HG03354 (cell line): ENCODE results near the gene ATP1A3.
"Not testable (repeated sequence)": the region's sequence is repeated elsewhere in the genome, so short reads cannot be mapped to it uniquely, and the experiment has no call there.

ENCODE experiments used
- ATAC-seq: cut with Tn5 transposase; IDR thresholded peaks from one replicate; pipeline ENCODE4 v1.9.1; 2021; ENCODE audit warnings: mild to moderate bottlenecking; ENCODE audit not compliant: unreplicated experiment, poor library complexity, severe bottlenecking

The ATP1A3 gene

DNA sequence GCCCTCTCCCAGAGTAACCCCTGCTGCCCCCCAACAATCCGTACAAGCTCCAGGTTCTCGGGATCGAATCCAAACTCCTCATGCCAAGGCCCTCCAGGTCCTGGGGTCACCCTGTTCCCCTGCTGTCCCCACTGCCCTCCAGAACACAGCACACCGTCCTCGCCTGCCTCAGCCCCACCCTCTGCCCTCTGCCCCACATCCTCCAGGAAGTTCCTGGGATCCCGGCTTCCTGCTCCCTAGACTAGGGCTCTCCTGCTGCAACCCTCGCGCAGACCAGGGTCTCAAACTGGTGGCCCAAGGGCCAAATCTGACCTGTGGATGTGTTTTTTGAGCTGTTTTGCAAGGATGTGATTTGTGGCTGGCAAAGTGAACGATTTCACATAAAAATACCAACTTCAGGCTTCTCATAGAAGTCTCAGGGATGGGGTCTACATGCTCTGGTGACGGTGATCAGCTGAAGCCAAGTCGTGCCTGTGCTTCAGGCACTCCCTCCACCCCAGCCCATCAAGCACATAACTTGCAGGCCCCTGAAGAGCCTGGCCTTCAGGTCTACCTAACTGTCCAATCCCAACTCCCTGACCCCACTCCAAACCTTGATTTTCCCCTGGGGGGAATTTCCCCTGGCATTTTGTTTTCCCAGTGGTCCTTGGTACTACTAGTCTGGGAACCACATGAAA lies 36.7 kb downstream of the ATP1A3 start:
- ATAC-seq, result no peak

DNA sequence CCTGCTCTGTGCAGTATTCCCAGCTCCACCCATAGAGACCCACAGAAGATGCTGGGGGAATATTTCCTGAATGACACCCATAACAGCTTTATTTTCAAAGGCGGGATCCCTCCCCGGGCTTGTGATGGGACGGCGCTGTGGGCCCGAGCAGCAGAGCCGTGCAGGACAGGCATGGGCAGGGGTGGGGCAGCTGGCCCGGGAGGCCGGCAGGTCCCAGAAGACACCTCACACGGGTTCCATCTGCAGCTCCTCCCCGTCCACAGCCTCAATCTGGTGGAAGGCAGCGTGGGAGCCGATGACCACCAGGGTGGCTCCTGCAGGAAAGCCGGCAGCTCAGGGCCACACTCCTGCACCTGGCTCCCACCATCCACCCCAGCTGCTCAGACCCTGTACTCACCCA lies 37.4 kb downstream of the ATP1A3 start:
- no peak for ATAC-seq

DNA sequence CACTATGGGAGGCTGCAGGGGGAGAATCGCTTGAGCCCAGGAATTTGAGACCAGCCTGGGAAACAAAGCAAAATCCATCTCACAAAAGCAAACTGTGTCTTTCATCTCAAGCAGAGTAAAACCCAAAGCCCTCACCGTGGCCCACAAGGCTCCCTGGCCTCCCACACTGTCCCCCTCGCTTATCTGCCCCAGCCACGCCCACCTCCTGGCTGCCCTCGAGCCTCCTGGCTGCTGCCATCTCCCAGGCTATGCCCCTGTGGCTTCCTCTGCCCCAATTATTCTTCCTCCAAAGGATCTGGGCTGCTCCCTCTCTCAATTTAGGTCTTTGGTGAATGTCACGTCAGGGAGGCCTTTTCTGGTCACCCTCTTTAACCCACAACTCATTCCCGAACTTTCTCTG lies 38.5 kb downstream of the ATP1A3 start:
- ATAC-seq, result no peak

DNA sequence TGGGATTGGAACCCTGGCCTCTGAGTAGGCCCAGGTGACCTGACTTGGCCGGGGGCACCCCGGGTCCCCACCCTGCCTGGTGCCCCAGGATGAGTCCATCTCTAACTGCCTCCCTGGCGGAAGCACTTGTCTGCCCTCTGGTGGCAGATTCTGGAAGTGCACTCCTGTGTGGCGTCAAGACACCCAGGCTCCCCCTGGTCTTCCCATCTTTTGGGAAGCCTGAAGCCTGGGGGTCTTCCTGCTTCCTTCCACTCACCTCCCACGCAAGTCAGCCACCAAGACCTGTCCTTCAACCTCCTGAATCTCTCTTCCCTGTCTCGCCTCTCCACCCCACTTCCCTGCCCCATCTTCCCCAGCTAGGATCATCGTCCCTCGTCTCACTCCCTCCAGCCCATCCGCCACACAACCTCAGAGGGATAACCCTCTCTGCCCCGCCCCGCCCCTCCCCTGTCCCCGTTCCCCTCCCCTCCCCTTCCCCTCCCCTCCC lies 42.3 kb downstream of the ATP1A3 start:
- ATAC-seq, result no peak

DNA sequence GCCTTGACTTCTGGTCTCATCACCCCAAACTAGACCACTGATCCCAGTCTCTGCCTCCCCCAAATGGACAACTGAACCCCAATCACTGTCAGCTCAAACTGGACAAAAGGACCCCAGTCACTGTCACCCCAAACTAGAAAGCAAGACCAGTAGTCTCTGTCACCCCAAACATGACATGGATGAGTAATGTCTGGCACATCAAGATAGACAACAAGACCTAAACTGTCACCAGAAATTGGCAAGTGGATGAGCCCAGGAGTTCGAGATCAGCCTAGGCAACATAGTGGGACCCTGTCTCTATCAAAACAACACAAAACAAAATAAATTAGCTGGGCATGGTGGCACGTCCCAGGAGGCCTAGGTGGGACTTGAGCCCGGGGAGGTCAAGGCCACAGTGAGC lies 46.9 kb downstream of the ATP1A3 start:
- ATAC-seq, result no peak

DNA sequence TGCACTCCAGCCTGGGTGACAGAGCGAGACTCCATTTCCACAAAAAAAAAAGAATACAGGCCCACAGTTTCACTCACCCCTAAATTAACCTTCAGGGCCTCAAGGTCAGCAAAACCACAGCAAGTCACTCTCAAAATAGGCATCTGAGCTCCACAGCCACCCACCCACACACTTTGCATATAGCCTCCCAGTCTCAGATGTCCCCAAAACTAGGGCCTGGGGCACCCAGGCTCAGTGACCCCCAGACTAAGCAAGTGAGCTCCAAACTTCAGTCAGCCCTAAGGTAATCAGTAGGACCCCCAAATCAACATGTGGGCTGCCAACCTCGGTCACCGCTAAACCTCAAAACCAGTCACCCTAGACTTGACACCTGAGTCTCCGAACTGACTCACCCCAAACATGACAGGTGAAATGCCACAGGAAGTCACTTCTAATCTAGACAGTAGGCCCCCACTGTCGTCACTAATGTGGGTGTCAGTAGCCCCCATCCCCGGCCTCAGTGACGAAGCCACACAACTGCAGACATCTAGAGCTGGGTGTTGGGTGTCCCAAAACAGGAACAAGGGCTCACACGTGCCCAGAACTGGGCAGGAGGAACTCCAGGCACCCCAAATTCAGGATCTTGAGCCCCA lies 48.8 kb downstream of the ATP1A3 start:
- peak; percentile 81 for ATAC-seq

DNA sequence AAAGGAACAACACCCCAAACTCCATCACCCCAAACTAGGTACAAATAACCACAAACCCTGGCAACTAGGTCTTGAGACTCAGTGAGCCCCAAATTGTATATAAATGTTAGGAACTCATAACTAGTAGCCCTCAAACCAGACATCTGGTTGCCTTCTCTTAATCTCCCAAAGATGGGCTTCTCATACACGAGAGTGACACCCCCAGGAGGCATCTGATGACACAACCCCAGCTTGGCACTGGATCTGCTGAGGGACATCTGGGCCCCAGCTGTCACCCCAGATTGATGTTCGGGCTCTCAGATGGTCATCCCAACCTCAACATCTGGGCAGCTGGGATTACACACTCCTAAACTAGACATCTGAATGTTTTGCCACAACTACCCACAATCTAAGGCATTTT lies 49.7 kb downstream of the ATP1A3 start:
- no peak for ATAC-seq

DNA sequence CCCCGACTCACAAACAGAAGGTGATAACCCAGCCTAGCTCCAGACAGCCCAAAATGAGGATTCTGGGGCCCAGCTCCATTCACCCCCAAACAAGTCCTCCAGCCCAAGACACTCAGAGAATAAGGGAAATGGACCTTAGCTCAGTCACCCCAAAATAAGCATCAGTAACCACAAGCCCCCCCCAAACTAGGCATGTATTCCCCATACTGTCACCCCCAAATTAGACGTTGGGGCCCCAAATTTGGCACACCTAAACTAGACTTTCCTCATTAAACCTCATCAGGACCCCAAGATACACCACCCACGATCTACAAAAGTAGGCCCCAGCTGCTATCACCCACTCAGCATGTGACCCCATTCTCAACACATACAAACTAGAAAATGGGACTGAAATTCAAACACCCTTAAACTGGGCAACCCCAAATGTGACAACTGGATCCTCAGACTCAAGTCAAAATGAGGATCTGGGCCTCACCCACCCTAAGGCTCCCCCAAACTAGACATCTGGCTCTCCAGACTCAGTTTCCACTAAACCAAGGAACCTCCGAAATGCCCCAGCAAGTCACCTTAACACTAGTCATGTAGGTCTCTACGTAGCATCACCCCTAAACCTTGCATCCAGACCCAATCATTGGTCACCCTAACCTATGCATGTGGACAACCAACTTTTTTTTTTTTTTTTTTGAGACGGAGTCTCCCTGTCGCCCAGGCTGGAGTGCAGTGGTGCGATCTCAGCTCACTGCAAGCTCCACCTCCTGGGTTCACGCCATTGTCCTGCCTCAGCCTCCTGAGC lies 52.4 kb downstream of the ATP1A3 start:
- ATAC-seq, result no peak

DNA sequence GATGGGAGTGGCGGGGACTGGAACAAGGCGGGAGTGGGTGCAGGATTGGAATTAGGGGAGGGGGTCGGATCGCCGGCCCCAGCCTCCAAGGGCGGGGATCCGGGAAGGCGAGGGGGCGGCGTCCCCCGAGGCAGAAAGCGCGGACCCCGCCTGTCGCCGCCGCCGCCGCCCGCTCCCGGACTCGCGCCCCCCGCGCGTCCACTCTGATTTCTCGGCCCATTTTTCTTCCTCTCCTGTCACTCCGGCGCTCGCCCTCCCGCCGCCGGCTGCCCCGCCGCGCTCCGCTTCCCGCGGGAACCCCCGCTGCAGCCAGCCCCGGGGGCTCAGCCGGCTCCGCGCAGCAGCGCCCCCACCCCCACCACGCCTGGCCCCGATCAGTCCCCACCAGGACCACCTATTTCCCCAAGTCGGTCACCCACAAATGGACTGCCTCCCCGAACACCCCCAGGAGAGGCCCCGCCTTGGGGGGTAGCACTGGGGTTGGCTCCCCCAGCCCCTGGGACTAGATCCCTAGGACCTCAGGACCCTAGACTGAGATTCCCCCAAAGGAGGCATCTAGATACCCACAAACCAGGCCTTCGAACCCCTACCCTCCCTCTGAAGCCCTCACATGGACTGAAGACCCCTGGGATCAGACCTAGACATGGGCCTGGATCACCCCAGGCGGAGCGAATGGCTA lies 53.2 kb downstream of the ATP1A3 start:
- ATAC-seq, result no peak

DNA sequence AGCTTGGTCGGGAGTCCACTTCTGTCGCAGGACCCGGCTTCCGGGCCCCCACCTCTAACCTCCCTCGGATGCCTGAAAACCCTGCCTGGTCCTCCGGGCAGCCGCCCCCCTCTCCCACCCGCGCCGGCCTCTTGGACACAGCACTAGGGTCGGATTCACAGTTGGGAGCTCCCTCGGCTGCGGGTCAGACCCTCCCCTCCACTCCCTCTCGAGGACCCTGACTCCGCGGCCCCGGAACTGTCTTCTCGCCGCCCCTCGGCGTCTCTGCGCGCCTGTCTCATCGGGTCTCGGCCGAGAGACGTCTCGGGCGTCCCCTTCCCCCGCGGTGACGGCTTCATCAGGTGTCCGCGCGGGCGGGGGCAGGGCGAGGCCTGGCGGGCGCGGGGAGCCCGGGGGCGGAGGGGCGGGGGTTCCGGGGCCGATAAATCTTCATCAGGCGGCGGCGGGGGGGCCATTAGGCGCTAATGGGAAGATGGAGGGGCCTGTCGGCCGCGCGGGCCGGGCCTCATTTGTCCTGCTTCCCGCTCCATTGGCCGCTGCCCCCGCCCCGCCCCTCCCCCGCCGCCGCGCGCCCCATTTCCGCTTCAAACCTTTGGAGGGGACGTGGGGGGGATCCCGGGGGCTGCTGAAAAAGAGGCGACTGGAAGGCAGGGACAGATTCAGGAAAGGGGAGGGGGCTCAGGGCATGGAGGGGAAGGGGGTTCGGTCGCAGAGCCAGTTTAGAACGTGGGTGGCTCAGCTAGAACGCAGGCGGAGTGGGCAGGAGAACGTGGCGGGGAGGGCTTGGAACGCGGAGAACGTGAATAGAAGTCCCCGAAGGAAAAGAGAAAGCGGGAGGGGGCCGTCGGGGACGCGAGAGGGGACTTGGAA lies 53.9 kb downstream of the ATP1A3 start:
- ATAC-seq, result no peak

DNA sequence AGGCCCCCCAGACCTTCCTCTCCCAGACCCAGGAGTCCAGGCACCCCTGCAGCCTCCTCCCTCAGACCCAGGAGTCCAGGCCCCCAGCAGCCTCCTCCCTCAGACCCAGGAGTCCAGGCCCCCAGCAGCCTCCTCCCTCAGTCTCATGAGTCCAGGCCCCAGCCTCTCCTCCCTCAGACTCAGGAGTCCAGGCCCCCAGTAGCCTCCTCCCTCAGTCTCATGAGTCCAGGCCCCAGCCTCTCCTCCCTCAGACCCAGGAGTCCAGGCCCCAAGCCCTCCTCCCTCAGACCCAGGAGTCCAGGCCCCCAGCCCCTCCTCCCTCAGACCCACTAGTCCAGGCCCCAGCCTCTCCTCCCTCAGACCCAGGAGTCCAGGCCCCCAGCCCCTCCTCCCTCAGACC lies 54.8 kb downstream of the ATP1A3 start:
- not testable (repeated sequence) for ATAC-seq

DNA sequence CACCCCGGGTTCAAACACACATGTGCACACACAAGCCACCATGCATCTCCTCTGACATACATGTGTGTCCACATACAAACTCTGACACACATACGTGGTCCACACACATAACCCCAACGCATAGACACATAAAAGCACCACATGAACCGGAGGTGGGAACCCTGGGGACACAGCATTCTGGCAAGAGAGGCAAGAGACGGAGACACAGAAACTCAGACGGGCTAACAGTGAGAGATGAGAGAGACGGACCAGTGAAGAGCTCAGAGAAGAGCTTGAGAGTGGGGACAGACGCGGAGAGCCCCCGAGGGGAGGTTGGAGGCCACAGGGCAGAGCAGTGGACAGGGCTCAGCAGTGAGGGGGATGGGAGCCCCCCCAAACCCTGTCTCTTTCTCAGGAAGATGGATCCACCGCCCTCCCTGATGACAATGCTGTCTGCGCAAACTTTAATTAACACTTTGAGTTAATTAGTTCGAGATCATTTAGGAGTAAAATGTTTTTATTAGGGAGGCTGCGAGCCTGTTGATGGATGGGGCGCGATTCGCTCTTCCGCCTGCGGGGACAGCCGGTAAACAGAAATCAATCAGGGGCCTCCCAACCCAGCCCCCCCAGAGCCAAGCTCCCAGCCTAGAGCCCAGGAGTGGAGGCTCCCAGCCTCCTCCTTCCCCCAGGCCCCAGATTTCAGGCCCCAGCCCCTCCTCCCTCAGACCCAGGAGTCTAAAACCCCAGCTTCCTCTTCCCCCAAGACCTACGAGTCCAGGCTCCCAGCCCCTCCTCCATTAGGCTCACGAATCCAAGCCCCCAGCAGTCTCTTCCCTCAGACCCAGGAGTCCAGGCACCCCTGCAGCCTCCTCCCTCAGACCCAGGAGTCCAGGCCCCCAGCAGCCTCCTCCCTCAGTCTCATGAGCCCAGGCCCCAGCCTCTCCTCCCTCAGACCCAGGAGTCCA lies 56.2 kb downstream of the ATP1A3 start:
- ATAC-seq, result no peak

DNA sequence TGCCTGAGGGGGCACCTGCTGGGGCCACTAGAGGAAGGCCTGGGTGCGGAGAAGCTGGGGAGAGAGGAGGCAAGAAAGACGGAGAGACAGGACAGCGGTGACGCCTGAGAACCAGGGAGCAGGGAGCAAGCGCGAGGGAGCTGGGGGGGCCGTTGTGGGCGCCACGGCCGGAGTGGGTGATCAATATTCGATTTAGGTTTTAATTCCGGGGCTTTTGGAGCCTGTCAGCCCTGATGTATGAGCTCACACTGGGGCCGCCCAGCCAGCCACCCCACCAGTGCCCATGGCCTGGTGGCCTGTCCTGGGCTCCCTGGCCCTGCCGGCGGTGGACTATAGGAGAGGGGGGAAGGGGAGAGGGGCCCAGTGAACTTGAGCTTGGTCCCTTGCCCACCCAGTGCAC lies 57.1 kb downstream of the ATP1A3 start:
- no peak for ATAC-seq

DNA sequence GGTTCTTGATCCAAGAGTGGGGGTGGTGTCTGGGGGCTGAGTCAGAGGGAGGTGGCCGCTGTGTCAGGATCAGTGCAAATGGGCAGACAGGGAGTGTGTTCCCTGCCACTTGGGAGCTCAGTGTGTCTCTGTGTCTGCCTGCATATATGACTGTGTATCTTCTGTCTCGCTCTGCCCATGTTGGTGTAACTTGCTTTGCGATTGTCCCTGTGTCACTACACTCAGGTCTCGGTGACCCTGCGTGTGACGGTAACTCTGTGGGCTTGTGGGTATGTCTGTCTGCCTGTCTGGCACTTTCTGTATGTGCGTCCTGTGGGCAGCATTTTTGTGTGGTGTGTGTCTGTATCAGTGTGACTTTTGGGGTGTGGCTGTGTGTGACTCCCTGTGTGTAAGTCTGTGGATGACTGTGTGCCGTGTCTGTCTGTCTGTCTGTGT lies 57.6 kb downstream of the ATP1A3 start:
- ATAC-seq, result no peak

DNA sequence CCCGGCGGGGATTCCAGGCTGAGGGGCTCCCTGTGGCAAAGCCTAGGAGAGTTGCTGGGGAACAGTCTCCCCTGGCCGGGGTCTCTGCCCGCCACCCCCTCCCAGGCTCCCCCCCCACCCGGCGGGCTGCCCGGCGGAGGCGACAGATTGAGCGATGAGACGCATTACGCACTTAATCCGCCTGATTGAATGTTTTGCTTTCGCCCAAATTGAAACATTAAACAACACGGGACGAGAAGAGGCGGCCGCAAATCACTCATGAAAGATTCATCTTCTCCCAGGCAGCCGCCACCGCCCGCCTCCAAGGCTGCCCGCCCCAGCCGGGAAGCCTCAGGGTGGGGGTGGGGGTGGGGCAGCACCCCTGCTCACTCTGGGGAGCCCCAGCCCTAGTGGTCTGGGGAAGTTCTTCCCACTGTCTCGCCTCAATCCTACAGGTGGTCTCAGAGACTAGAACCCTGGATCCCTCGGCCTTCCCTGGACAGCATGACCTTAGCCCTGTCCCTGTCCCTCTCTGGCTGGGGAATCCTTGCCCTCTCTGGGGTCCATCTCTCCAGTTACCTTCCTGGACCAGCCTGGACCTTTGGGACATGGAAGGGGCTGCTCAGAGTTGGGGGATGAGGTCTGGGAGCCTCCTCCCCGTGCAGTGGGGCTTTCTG lies 58.1 kb downstream of the ATP1A3 start:
- ATAC-seq, result no peak

DNA sequence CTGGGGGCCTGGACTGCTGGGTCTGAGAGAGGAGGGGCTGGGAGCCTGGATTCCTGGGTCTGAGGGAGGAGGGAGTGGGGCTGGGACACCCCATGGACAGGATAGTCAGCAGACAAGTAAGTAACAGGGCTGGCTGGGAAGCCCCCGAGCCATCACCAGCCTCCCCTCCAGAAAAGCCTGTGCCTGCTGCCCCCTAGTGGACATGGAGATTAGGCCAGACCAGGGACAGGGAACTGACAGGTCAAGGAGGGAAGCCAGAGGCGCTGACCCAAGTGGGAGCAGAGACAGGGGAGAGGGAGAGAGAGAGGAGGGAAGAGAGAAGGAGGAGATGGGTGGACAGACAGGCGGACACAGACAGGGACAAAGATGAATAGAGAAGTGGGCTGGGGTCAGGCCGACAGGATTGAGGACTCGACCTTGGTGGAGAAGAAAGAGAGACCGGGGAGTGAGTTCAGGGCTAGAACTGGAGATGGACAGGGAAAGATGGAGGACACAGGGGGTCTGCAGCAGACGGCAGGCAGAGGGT lies 59.1 kb downstream of the ATP1A3 start:
- peak; percentile 48 for ATAC-seq

DNA sequence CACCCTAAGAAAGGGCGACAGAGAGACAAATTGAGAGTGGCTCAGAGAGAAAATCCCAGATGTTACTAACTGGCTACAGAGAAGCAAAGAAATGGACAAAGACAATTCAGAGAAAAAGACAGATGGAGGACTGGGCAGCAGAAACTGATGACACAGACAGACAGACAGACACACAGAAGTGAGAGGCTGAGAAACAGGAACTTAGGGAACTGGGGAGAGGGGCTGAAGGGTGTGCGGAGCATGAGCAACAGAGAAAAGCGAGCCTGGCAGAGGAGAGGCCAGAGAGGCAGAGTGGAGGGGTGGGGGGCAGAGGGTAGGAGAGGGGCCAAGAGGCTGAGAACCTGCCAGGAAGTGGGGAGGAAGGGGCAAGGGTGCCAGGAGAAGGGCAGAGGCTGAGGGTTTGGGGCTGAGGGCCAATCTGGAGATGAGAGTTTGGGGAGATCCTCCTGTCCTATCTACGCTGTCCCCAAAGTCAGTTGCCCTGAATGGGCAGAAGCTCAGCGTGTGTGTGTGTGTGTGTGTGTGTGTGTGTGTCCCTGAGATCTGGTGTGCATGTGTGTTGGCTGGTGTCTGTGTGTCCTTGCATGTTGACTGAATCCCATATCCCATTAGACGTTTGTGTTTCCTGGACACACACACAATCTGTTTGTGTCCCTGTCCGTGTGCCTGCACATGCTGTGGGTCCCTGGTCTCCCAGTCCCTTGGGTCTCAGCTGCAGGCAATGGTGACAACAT lies 60.2 kb downstream of the ATP1A3 start:
- no peak for ATAC-seq
